ENCODE measurements around the gene GMIP. TPM values are rescaled to one million over a fixed set of nuclear protein-coding genes. Genes with fewer than 3 reads are reported as not detected.

Gene GMIP
- total RNA-seq, 2 experiments from 2014 or later = 89.6 to 97.0 TPM

GRCh38 chr19:19606021-19606420, 37.4 kb downstream of the GMIP start:
- Histone ChIP-seq H3K4me1 (ENCODE audit: insufficient read depth, low read length) (peaks cover 70% of the 10 kb centered on the region), H3K27ac (ENCODE audit: low read depth in 1 of 2, low read length in 2 of 2) (peak overlapping the region; percentile 64 to 66), H3K36me3 (ENCODE audit: insufficient read depth, low read length) (peaks cover 15% of the 10 kb centered on the region), H3K9me3 (ENCODE audit: control insufficient read depth in 1 of 2, insufficient read depth in 1 of 2, low read length in 2 of 2) (no peaks in the 10 kb centered on the region), H3K4me3 (ENCODE audit: low read length) (no peak overlapping the region), H3K27me3 (ENCODE audit: control insufficient read depth in 1 of 2, insufficient read depth in 2 of 2, low read length in 2 of 2) (no peaks in the 10 kb centered on the region)
- Mint-ChIP-seq H3K27me3 (no peaks in the 10 kb centered on the region), H3K36me3 (ENCODE audit: low read depth) (peaks cover 31% of the 10 kb centered on the region), H3K4me1 (ENCODE audit: low read depth) (peaks cover 65% of the 10 kb centered on the region), H3K27ac (peak overlapping the region; percentile 86), H3K4me3 (peak overlapping the region; percentile 77), H3K9me3 (no peaks in the 10 kb centered on the region)
- ChIA-PET CTCF (interaction anchor here (0.7 to 2.6 kb wide), 11 partner anchors 8 to 170 kb away, joined by 3 to 20 read pairs (median 4); partner anchors contain the start of gene GMIP), POLR2A (interaction anchor here (0.6 to 2.1 kb wide), 8 partner anchors 17 to 127 kb away, joined by 3 to 6 read pairs (median 4); partner anchors contain the start of genes TSSK6 and ZNF14)
- TF ChIP-seq CTCF (IDR thresholded peaks at IDR 0.05) = no peak
- ATAC-seq (ENCODE audit: poor library complexity) (peak; percentile 87), DNase-seq (peak in 11 of 14 experiments; percentile 42 to 88 (median 64))
- intact Hi-C loops (cut with DNase I, micrococcal nuclease) = loop anchor here in 1 of 2 experiments (1.0 to 2.0 kb wide), 2 partner anchors 8 to 15 kb away; no protein-coding TSS in a partner anchor

- peak overlapping the region; percentile 95 for H3K27ac Mint-ChIP-seq
- no peaks in the 10 kb centered on the region for H3K27me3 ChIP-seq (ENCODE audit: control insufficient read depth in 1 of 2, insufficient read depth in 2 of 2, low read length in 2 of 2)
- H3K27me3 Mint-ChIP-seq = no peaks in the 10 kb centered on the region
- peak overlapping the region; percentile 67 to 80 for H3K27ac ChIP-seq (ENCODE audit: low read depth in 1 of 2, low read length in 2 of 2)
- peaks cover 89% of the 10 kb centered on the region for H3K4me1 ChIP-seq (ENCODE audit: insufficient read depth, low read length)
- ChIA-PET POLR2A (interaction anchor here (1.0 to 2.3 kb wide), 7 partner anchors 13 to 65 kb away, joined by 3 to 17 read pairs (median 6); partner anchors contain the start of genes ATP13A1, LPAR2, PBX4 and ZNF101), CTCF (interaction anchor here (1.0 to 2.2 kb wide), 3 partner anchors 40 to 71 kb away, joined by 3 to 9 read pairs (median 3); no protein-coding TSS in a partner anchor)
- intact Hi-C loops (cut with DNase I, micrococcal nuclease) = loop anchor here in 1 of 2 experiments (5.0 kb wide), 1 partner anchor 41 kb away; no protein-coding TSS in a partner anchor
- peaks cover 9% of the 10 kb centered on the region for H3K36me3 ChIP-seq (ENCODE audit: insufficient read depth, low read length)
- ATAC-seq (ENCODE audit: poor library complexity) (no peak), DNase-seq (peak in 2 of 14 experiments; percentile 14 to 21)
- H3K36me3 Mint-ChIP-seq (ENCODE audit: low read depth) = peaks cover 23% of the 10 kb centered on the region
- H3K4me3 ChIP-seq (ENCODE audit: low read length) = no peak overlapping the region
- H3K9me3 Mint-ChIP-seq = no peaks in the 10 kb centered on the region
- peak overlapping the region; percentile 74 for H3K4me3 Mint-ChIP-seq
- no peak for TF ChIP-seq CTCF (IDR thresholded peaks at IDR 0.05)
- H3K9me3 ChIP-seq (ENCODE audit: control insufficient read depth in 1 of 2, insufficient read depth in 1 of 2, low read length in 2 of 2) = no peaks in the 10 kb centered on the region
- peaks cover 67% of the 10 kb centered on the region for H3K4me1 Mint-ChIP-seq (ENCODE audit: low read depth)
Measured at GRCh38 chr19:19602713-19603324, 40.6 kb downstream of the GMIP start.

DNA sequence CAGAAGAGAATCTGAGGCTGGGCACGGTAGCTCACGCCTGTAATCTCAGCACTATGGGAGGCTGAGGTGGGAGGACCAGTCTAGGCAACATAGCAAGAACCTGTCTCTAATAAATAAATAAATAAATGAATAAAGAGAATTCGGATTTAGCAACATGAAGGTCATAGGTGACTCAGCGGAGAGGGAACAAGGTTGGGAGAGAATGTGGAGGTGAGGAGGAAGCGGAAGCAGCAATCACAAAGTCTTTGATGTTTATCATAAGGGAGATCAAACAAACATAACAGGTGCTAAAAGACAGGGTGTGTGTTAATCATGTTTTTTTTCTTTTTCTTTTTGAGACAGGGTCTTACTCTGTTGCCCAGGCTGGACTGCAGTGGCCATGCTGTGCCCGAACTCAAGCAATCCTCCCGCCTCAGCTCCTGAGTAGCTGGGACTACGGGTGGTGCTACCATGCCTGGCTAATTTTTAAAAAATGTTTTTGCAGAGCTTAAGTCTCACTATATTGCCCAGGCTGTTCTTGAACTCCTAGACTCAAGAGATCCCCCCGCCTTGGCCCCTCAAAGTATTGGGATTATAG, 41.2 kb downstream of the GMIP start:
- Histone ChIP-seq H3K4me1 (ENCODE audit: insufficient read depth, low read length) (peaks cover 94% of the 10 kb centered on the region), H3K36me3 (ENCODE audit: insufficient read depth, low read length) (peaks cover 6% of the 10 kb centered on the region), H3K27ac (ENCODE audit: low read depth in 1 of 2, low read length in 2 of 2) (peak overlapping the region; percentile 67 to 80), H3K9me3 (ENCODE audit: control insufficient read depth in 1 of 2, insufficient read depth in 1 of 2, low read length in 2 of 2) (no peaks in the 10 kb centered on the region), H3K27me3 (ENCODE audit: control insufficient read depth in 1 of 2, insufficient read depth in 2 of 2, low read length in 2 of 2) (no peaks in the 10 kb centered on the region), H3K4me3 (ENCODE audit: low read length) (no peak overlapping the region)
- peak overlapping the region; percentile 72 for H3K4me3 Mint-ChIP-seq
- peaks cover 68% of the 10 kb centered on the region for H3K4me1 Mint-ChIP-seq (ENCODE audit: low read depth)
- DNase-seq (peak in 9 of 14 experiments; percentile 28 to 87 (median 50)), ATAC-seq (ENCODE audit: poor library complexity) (peak; percentile 8)
- peaks cover 29% of the 10 kb centered on the region for H3K36me3 Mint-ChIP-seq (ENCODE audit: low read depth)
- intact Hi-C loops (cut with DNase I, micrococcal nuclease) = loop anchor here in 1 of 2 experiments (5.0 kb wide), 1 partner anchor 40 kb away; no protein-coding TSS in a partner anchor
- ChIA-PET CTCF (interaction anchor here (1.0 to 2.2 kb wide), 3 partner anchors 40 to 70 kb away, joined by 3 to 9 read pairs (median 3); no protein-coding TSS in a partner anchor), POLR2A (interaction anchor here (1.0 to 2.3 kb wide), 6 partner anchors 12 to 66 kb away, joined by 3 to 17 read pairs (median 7); partner anchors contain the start of genes ATP13A1, LPAR2, PBX4 and ZNF101)
- H3K9me3 Mint-ChIP-seq = no peaks in the 10 kb centered on the region
- H3K27me3 Mint-ChIP-seq = no peaks in the 10 kb centered on the region
- H3K27ac Mint-ChIP-seq = peak overlapping the region; percentile 95
- no peak for TF ChIP-seq CTCF (IDR thresholded peaks at IDR 0.05)
